SHP77 treated with DMSO at 0.1 percent for 48 hours (cell line): ENCODE data around the gene PTPRJ.
"Not testable (repeated sequence)": the region's sequence is repeated elsewhere in the genome, so short reads cannot be mapped to it uniquely, and the experiment has no call there.

Source experiments
- DNase-seq: peaks from one replicate; lab custom pipeline; 2025; lab: John Stamatoyannopoulos, UW

The PTPRJ gene

GRCh38 chr11:48018528-48019216 lies 38.3 kb downstream of the PTPRJ start:
- DNase-seq, result no peak

DNA sequence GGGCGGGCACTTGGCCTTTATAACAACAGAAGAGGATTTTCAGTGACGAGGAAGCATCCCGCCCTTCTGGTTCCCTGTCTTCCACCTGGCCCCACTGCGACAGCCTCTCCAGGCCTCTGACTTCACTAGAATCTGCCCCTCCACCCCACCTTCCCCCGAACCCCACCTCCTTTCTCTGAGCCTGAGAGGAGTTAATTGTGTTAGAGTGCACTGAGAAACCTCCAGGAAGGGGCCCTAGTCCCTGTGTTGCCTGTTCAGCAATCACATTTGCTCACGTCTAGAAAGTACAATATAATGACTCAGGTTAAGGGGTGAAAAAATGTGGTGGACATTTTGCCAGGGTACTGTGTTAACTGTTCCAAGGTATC lies 38.8 kb downstream of the PTPRJ start:
- DNase-seq, result no peak

DNA sequence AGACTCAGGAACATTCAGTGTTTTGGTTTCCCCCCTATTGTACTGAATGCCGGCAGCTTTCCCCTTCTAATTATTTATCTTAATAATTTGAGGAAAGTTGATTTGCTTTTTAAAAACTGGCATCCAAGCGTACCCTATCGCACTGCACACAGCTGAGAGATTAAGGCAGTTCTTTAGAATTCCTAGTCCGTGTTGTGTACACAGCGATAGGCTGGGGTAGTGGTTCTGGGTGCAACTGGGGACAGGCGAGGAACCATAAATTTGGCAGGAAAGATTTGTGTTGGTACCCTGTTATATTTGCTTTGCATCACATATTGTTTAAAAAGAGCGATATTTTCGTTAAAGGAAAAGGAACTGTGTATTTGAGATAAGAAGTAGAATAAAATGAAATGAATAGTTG lies 39.2 kb downstream of the PTPRJ start:
- DNase-seq, result no peak

- no peak for DNase-seq
Measured at GRCh38 chr11:48020092-48020755, 39.9 kb downstream of the PTPRJ start.

DNA sequence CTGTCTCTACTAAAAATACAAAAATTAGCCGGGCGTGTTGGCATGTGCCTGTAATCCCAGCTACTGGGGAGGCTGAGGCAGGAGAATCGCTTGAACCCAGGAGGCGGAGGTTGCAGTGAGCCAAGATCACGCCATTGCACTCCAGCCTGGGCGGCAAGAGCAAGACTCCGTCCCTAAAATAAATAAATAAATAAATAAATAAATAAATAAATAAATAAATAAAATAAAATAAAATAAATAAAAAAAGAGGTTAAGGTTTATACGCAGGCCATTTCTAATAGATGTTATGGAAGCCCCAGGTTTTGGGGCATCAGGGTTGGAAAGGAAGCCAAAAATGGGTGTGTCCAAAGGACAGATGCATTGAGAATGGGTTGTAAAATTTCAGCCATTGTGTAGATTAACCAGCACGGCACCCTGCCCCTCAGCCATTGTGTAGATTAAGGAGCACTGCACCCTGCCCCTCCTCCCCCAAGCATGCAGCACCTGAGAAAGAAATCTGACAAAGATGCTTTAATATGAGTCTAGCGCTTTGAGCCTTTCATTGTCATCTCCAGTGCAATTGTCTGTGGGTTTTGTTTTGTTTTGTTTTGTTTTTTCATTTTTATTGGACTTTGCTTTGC lies 41.0 kb downstream of the PTPRJ start:
- not testable (repeated sequence) for DNase-seq

- DNase-seq, result no peak
Measured at GRCh38 chr11:48022445-48022844, 42.1 kb downstream of the PTPRJ start.

GRCh38 chr11:48023608-48024007 lies 43.2 kb downstream of the PTPRJ start:
- not testable (repeated sequence) for DNase-seq

DNA sequence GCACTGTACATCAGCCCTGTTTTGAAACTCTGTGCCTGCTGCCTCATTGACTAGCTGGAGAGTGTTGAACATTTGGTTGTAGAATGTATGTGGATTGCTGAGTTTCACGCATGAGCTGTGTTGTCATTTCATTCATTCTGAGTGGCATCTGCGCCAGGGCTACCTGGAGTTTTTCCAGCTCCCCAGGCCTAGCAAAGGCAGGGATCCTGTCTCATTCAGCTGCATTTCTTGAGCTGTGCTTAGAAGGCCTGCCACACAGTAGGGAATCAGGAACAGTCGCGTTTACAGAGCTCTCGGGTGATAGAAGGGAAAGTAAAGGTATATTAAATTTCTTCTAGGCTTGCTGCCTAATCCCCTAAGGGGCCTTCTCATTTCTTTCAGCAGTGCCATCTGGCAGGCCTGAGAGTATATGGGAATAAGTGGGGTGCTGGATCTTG lies 44.3 kb downstream of the PTPRJ start:
- no peak for DNase-seq

GRCh38 chr11:48025293-48025983 lies 45.1 kb downstream of the PTPRJ start:
- DNase-seq, result no peak

- DNase-seq, result no peak
Measured at GRCh38 chr11:48025984-48026340, 45.6 kb downstream of the PTPRJ start.

DNA sequence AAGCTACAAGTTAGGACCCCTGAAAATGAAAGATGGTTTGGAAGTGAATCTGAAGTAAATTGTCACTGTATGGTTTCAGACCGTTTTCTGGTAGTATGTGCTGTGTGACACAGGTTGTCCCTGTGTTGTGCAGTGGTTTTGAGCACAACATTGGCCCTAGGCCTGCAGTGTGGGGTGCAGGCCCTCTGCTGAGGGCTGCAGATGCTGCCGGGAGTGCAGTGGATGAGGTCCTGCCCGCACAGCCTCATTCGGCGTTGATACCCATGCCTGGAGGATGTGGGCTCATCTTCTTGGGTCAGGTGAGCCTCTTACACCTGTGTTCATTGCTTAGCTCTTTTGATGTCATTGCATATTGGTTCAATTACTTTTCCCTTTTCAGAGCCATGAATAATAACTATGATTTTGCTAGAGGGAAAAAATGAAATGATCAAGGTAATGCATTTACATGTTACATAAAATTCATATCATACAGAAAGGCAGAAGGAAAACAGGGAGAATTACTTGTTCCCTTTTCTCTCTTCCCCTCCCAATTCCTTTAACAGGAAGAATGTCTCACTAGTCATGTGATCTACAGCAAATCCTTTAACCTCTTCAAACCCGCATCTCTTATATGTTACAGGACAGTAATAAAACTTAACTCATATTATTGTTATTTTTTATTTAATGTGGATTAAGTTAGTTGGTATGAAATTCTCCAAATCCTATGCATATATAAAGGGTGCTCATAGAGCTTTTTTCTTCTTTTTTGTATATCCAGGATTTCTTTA lies 48.7 kb downstream of the PTPRJ start:
- DNase-seq, result no peak

DNA sequence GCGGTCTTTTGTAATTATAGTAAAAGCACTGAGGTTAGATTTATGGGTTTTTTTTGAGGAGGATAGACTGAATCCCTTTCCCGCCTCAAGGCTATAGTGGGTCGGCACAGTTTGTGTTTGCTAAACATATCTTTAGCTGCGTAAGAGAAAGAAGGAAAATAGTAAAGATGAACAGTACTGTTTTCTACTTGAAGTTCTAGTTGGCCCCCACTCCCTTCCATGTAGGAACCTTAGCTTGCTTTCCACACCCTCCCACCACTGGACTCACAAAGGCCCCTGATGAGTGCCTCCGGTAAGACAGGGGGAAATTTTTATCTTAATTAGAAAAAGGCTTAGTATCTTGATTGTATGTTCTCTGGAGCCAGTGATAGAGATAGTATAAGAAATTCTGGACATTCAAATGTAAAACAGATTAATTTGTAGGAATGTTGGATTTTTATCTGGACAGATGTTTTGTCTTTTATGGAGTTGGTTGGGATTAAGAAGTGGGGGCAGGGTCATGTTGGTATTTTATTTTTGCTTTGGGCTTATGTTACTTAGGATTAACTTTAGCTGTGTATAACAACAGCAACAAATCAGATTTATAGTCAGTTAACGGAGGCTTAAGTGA lies 49.4 kb downstream of the PTPRJ start:
- DNase-seq, result no peak

- DNase-seq, result no peak
Measured at GRCh38 chr11:48031602-48032001, 51.2 kb downstream of the PTPRJ start.

GRCh38 chr11:48032721-48033120 lies 52.4 kb downstream of the PTPRJ start:
- DNase-seq, result no peak

- no peak for DNase-seq
Measured at GRCh38 chr11:48033918-48034341, 53.6 kb downstream of the PTPRJ start.

- DNase-seq, result no peak
Measured at GRCh38 chr11:48034926-48035871, 54.8 kb downstream of the PTPRJ start.

DNA sequence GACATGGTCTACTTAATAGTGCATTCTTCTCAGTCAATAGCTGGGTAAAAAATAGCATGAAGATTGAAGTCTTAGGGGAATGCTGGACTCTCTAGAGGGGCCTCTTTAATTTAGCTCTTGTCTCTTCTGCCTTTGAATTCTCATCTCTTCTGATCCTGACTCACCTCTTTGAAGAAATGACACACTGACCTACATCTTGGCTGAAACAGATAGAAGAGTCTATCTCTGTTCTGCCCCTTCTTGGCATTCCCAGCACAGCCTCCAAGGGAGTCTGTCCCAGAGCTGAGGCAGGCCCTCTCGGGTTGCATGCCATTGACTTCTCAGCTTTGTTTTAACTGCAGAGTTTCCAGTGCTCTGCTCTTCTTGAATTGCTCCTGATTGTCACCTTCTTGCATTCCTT lies 55.7 kb downstream of the PTPRJ start:
- DNase-seq, result no peak

- no peak for DNase-seq
Measured at GRCh38 chr11:48036466-48036865, 56.1 kb downstream of the PTPRJ start.

DNA sequence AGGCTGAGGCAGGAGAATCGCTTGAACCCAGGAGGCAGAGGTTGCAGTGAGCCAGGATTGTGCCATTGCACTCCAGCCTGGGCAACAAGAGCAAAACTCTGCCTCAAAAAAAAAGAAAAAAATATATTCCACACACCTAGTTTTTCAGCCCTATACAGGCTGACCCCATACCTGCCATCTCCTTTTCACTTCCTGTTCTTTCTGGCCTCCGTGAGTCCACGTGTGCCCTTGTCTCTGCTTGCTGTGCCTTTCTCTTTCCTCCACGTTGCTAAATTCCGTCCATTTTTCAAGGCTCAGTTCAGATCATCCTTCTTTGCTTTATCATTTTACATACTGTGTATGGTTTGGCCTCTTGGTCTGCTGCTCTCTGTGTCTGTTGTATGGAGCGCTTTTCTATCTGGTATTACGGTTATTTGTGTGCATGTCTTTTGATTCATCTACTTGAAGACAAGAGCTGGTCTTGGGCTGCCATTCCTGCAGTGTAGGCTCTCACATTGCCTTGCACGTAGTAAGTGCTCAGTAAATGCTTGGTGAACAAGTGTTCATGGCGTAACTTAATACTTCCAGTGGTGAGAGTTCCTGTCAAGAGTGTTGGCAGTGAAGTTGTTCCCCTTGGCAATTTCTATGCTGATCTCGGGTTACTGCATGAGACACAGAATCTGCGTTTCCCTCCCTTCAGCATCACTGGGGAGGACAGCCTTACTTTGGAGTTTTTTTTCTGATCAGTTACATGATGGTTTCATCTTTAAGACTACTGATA lies 57.5 kb downstream of the PTPRJ start:
- no peak for DNase-seq
